ENCODE data around the gene KY.

GRCh38 chr3:134640378-134640777, 10.4 kb downstream of the KY start:
- TF ChIP-seq POLR2AphosphoS5 (IDR thresholded peaks at IDR 0.05) (no peak), POLR2A (IDR thresholded peaks at IDR 0.05) (no peak)
- TF ChIP-seq, protein P1, sequence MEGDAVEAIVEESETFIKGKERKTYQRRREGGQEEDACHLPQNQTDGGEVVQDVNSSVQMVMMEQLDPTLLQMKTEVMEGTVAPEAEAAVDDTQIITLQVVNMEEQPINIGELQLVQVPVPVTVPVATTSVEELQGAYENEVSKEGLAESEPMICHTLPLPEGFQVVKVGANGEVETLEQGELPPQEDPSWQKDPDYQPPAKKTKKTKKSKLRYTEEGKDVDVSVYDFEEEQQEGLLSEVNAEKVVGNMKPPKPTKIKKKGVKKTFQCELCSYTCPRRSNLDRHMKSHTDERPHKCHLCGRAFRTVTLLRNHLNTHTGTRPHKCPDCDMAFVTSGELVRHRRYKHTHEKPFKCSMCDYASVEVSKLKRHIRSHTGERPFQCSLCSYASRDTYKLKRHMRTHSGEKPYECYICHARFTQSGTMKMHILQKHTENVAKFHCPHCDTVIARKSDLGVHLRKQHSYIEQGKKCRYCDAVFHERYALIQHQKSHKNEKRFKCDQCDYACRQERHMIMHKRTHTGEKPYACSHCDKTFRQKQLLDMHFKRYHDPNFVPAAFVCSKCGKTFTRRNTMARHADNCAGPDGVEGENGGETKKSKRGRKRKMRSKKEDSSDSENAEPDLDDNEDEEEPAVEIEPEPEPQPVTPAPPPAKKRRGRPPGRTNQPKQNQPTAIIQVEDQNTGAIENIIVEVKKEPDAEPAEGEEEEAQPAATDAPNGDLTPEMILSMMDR (IDR thresholded peaks at IDR 0.05): no peak
